AG09319 (cell line): Measurements from ENCODE around the gene MLLT3.

ENCODE experiments used
- DNase-seq: peaks from one replicate; pipeline ENCODE4 v3.0.0-alpha.2; 2010; ENCODE audit warnings: low read depth; ENCODE audit errors: extremely low read depth
- TF ChIP-seq, protein P1 (sequence below): IDR thresholded peaks from 2 replicates; pipeline ENCODE4 v1.5.1; 2011; ENCODE audit warnings: low read depth, mild to moderate bottlenecking, inconsistent platforms, low read length, moderate library complexity

The MLLT3 gene

DNA sequence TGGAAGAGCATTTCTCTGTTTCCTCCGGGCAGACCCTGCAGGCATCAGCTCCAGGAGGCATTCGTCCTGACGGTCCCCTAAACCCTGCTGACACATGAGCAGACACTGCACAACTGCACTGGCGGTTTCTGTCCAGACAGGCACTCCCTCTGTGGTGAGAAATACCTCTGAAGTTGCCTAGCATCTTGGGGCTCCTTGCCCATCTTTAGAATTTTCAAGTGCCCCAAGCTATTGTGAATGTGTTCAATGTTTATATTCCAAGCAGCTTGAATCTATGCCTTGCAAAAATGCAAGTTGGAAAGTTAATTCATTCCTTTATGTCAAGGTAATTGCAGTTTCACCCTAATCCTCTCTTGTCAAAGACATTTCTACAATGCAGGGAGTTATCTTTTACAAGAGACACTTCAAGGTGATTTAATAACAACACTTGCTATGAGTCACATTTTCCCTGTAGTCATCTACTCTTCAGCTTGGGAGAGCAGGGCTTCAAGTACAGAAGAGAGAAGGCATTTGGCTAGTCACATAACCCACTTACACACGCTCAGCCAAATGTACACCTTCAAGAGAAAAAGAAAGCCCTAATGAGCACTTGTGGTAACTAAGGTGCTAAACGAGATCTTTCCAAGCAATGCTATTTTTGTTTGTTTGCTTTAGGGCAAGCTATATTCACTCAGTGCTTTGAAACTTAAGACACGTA, 302.5 kb downstream of the MLLT3 start:
- DNase-seq: no peak
- TF ChIP-seq, protein P1, sequence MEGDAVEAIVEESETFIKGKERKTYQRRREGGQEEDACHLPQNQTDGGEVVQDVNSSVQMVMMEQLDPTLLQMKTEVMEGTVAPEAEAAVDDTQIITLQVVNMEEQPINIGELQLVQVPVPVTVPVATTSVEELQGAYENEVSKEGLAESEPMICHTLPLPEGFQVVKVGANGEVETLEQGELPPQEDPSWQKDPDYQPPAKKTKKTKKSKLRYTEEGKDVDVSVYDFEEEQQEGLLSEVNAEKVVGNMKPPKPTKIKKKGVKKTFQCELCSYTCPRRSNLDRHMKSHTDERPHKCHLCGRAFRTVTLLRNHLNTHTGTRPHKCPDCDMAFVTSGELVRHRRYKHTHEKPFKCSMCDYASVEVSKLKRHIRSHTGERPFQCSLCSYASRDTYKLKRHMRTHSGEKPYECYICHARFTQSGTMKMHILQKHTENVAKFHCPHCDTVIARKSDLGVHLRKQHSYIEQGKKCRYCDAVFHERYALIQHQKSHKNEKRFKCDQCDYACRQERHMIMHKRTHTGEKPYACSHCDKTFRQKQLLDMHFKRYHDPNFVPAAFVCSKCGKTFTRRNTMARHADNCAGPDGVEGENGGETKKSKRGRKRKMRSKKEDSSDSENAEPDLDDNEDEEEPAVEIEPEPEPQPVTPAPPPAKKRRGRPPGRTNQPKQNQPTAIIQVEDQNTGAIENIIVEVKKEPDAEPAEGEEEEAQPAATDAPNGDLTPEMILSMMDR: no peak

DNA sequence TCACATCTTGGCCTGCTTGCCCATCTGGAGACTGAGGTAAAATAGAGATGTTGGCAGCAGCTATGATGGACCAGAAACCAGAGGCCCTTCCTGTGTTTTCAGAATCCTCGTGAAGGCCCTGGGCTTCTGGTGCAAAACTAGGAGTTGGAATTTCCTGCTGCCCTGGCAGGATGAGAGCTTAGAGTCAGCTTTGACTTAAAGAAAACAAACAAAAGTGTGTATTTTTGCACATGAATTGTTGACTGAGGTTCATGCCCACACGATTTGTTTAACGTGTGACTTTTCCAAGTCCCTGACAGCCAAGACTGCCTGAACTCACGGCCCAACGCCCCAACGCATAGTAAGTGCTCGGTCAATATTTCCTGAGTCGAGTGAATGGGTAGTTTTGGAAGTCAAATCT, 303.1 kb downstream of the MLLT3 start:
- DNase-seq: no peak
- TF ChIP-seq, protein P1: no peak

DNA sequence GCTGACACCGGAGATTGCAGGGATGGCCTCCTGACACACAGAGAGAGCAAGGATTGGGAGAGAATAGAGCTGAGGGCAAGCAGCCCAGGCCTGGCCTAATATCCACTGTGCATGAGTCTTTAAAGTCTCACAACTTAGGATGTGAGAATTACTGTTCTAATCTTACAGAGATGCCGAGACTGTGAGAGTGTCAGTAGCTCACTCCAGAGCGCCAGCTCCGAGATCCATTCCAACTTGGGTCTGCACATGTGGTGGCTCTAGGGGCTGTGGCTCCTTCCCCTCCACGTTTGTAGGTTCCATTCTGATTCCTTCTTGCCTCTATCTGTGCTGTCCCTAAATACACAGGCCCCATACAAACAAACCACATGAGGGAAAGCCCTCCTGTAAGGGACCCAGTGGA, 304.6 kb downstream of the MLLT3 start:
- no peak for DNase-seq
- TF ChIP-seq, protein P1: no peak

DNA sequence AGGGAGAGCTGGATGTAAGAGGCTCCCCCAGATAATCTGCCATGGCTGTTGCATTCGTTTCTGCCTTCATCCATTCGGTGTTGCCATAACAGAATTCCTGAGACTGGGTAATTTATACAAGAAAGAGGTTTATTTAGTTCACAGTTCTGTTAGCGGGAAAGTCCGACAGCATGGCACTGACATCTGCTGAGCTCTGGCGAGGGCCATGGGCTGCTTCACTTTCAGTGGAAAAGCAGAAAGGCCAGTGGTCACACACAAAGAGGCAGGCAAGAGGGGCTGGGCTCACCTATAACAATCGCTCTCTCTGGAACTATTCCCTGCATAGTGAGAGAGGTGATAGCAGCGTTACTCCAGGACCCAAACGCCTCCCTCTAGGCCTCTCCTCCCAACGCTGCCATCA, 305.9 kb downstream of the MLLT3 start:
- no peak for DNase-seq
- TF ChIP-seq, protein P1: no peak

DNA sequence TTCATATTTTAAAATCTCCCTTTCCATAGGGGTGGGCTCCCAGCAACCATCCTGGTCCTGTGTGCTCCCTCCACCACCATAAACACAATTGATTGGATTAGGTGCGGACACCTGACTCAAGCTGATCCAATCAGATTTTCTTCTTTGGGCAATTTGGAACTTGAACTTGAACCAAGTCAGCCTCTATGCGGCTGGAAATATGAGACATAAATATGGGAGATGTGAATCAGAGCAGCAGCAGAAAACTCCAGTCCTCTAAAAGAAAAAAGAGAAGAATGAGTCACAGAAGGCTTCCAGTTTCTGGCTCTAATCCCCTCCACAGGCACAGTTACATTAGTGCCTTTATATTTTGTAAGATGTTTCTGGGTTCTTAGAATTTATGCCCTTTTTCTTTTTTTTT, 306.6 kb downstream of the MLLT3 start:
- TF ChIP-seq, protein P1: no peak
- DNase-seq: peak; percentile 23

DNA sequence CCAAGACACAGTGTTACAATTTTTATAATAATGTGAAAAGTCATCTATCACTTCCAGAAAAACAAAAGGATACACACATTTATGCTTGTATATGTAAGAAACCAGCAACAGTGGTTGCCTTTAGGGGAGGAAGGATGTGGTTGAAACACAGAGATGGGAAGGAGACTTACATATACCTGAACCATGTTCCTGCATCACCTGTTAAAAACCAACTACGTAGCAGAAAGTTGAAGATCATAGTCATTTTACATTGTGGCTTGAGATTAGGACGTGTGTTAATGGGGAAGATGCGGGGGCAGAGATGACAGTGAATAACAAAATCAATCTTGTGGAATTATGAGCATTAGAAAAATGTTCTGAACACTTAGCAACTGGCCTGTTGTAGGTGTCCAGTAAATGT, 307.3 kb downstream of the MLLT3 start:
- no peak for DNase-seq
- TF ChIP-seq, protein P1: no peak

DNA sequence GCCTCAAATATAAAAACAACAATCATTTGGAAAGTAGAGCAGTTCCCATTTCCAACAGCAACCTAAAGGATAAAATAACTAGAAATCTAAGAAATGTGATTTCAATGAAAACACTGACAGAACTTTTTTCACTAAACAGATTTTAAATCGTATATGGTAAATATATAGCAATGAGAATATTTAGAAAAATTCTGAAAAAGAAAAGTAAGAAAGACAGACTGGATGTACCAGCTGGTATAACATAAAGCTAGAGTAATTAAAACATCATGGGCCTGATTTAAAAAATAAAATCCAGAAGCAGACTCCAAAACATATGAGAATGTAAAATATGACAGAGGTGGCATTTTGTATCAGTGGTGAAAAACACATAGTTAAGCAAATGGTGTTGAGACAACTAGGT, 308.9 kb downstream of the MLLT3 start:
- TF ChIP-seq, protein P1: no peak
- DNase-seq: no peak
